ENCODE results near the gene RASSF4. TPM values are rescaled to one million over a fixed set of nuclear protein-coding genes. Genes with fewer than 3 reads are reported as not detected.

The RASSF4 gene
- total and polyA plus RNA-seq, 2 donors (not counting 3 experiments of a cell fraction or from before 2014, with no cell fraction given) = 7.6 to 8.2 TPM

- Histone ChIP-seq H3K4me3 (replicated peaks in 1 of 3; ENCODE audit: insufficient read depth in 1 of 3, low read depth in 1 of 3, low read length in 3 of 3) (no peak overlapping the region), H3K36me3 (ENCODE audit: control insufficient read depth in 2 of 2, extremely low read depth in 1 of 2, insufficient read depth in 2 of 2, low read length in 2 of 2) (no peaks in the 10 kb centered on the region), H3K9me1 (replicated peaks; ENCODE audit: control insufficient read depth, extremely low read depth, insufficient read depth, low read length) (no peaks in the 10 kb centered on the region), H3K9ac (replicated peaks; ENCODE audit: extremely low read depth, insufficient read depth, low read length) (no peak overlapping the region), H3K9me3 (replicated peaks; ENCODE audit: control insufficient read depth, insufficient read depth, low read length) (no peaks in the 10 kb centered on the region), H3K27me3 (ENCODE audit: control insufficient read depth in 2 of 2, insufficient read depth in 2 of 2, low read length in 2 of 2) (peaks cover 0 to 5% of the 10 kb centered on the region in 2 experiments), H3K79me2 (ENCODE audit: control insufficient read depth, insufficient read depth, low read length) (no peaks in the 10 kb centered on the region), H3K4me1 (ENCODE audit: control insufficient read depth, extremely low read depth, insufficient read depth, low read length) (no peaks in the 10 kb centered on the region), H4K20me1 (replicated peaks; ENCODE audit: control insufficient read depth, extremely low read depth, insufficient read depth, low read length) (no peaks in the 10 kb centered on the region), H3K4me2 (ENCODE audit: insufficient read depth, low read length) (no peak overlapping the region), H3K27ac (ENCODE audit: insufficient read depth, low read depth, low read length) (no peak overlapping the region), H2AFZ (ENCODE audit: low read depth, low read length) (peak overlapping the region; percentile 8)
- FAIRE-seq (no peak), DNase-seq (ENCODE audit: low read depth, low spot score) (no peak)
- dilution Hi-C loops (cut with MboI; ENCODE audit: extremely low pct_ligation_motif_present, low sequenced_read_pairs) (no loop called here), intact Hi-C loops (cut with micrococcal nuclease) (no loop called here)
- TF ChIP-seq POLR2A (IDR thresholded peaks at IDR 0.05; ENCODE audit: low read depth, low read length) (no peak), MAX (IDR thresholded peaks at IDR 0.05; ENCODE audit: insufficient read depth, insufficient read length) (no peak), GATA2 (IDR thresholded peaks at IDR 0.05; ENCODE audit: insufficient read depth, insufficient read length, low read depth, low read length) (no peak), MYC (IDR thresholded peaks at IDR 0.05; ENCODE audit: low read depth, low read length) (no peak), JUN (IDR thresholded peaks at IDR 0.05; ENCODE audit: borderline replicate concordance, insufficient read depth, insufficient read length, low read depth) (no peak), FOS (IDR thresholded peaks at IDR 0.05; ENCODE audit: borderline replicate concordance, insufficient read depth, low read length) (no peak), POLR2AphosphoS5 (IDR thresholded peaks at IDR 0.05; ENCODE audit: insufficient read depth, low read depth, low read length) (no peak), EZH2 (IDR thresholded peaks at IDR 0.05; ENCODE audit: borderline replicate concordance, low read depth, low read length, severe bottlenecking) (no peak)
- TF ChIP-seq, protein P1, sequence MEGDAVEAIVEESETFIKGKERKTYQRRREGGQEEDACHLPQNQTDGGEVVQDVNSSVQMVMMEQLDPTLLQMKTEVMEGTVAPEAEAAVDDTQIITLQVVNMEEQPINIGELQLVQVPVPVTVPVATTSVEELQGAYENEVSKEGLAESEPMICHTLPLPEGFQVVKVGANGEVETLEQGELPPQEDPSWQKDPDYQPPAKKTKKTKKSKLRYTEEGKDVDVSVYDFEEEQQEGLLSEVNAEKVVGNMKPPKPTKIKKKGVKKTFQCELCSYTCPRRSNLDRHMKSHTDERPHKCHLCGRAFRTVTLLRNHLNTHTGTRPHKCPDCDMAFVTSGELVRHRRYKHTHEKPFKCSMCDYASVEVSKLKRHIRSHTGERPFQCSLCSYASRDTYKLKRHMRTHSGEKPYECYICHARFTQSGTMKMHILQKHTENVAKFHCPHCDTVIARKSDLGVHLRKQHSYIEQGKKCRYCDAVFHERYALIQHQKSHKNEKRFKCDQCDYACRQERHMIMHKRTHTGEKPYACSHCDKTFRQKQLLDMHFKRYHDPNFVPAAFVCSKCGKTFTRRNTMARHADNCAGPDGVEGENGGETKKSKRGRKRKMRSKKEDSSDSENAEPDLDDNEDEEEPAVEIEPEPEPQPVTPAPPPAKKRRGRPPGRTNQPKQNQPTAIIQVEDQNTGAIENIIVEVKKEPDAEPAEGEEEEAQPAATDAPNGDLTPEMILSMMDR (IDR thresholded peaks at IDR 0.05; ENCODE audit: extremely low read depth in 1 of 2, insufficient read depth in 1 of 2, low read depth in 1 of 2, low read length in 2 of 2) = no peak
- ChIA-PET CTCF (interaction anchor here (1.4 to 4.8 kb wide), 2 partner anchors 40 to 68 kb away, joined by 3 to 62 read pairs; partner anchors contain the start of gene ZNF22), POLR2A (no interaction called here)
- no TSS peak for BruUV-seq (replicated peaks)
Measured at GRCh38 chr10:44935966-44936295, 23.7 kb upstream of the RASSF4 start.
